ENCODE measurements around the gene CCDC50.

The CCDC50 gene

DNA sequence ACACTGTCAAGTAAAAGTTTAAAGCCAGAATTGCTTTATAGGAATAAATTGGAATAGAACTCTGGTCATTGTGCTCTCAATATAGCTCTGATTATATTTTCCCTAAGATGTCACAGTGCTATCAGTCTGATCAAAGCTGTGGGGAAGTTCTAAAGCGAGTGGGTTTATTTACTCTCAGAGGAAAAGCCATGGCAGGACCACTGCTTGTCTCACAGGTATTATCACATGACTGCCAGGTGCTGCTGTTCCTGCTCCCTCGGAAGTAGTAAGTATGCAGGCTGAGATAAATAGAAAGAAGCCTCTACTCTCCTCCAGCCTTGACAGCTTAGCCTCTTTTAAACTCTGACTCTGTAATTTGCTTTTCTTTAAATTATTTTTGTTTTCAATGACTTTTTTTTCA, 50.3 kb downstream of the CCDC50 start:
- TF ChIP-seq, protein P1, sequence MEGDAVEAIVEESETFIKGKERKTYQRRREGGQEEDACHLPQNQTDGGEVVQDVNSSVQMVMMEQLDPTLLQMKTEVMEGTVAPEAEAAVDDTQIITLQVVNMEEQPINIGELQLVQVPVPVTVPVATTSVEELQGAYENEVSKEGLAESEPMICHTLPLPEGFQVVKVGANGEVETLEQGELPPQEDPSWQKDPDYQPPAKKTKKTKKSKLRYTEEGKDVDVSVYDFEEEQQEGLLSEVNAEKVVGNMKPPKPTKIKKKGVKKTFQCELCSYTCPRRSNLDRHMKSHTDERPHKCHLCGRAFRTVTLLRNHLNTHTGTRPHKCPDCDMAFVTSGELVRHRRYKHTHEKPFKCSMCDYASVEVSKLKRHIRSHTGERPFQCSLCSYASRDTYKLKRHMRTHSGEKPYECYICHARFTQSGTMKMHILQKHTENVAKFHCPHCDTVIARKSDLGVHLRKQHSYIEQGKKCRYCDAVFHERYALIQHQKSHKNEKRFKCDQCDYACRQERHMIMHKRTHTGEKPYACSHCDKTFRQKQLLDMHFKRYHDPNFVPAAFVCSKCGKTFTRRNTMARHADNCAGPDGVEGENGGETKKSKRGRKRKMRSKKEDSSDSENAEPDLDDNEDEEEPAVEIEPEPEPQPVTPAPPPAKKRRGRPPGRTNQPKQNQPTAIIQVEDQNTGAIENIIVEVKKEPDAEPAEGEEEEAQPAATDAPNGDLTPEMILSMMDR (IDR thresholded peaks at IDR 0.05; ENCODE audit: control insufficient read depth, insufficient read depth, low read depth, low read length, missing control alignments), result no peak
- no peak for DNase-seq (ENCODE audit: low read depth)
- H3K4me3 ChIP-seq (ENCODE audit: control insufficient read depth, low read depth, low read length), result no peak overlapping the region

- DNase-seq (ENCODE audit: low read depth), result no peak
- no peak overlapping the region for H3K4me3 ChIP-seq (ENCODE audit: control insufficient read depth, low read depth, low read length)
- TF ChIP-seq, protein P1 (IDR thresholded peaks at IDR 0.05; ENCODE audit: control insufficient read depth, insufficient read depth, low read depth, low read length, missing control alignments), result no peak
These were observed 50.8 kb downstream of the CCDC50 start for GRCh38 chr3:191380001-191380400.

DNA sequence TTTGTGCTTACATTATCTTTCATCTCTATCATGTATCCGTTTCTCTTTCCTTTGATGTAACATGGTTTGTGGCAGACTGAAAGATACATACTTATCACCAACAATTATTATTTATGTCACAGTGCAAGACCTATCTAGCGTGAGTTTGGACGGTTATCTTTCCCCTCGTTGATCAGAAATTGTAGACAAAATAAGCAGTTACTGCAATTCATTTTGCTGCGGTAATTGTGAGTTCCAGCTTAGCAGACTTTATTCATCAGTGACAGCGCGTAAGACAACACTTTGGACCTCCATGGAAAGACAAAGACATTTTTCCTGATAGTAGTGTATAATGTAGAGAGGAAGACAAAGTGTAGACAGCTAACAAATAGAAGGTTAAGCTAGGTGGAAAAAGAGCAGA, 52.1 kb downstream of the CCDC50 start:
- no peak overlapping the region for H3K4me3 ChIP-seq (ENCODE audit: control insufficient read depth, low read depth, low read length)
- no peak for DNase-seq (ENCODE audit: low read depth)
- TF ChIP-seq, protein P1 (IDR thresholded peaks at IDR 0.05; ENCODE audit: control insufficient read depth, insufficient read depth, low read depth, low read length, missing control alignments), result no peak

GRCh38 chr3:191382661-191383060, 53.5 kb downstream of the CCDC50 start:
- TF ChIP-seq, protein P1 (IDR thresholded peaks at IDR 0.05; ENCODE audit: control insufficient read depth, insufficient read depth, low read depth, low read length, missing control alignments), result no peak
- no peak overlapping the region for H3K4me3 ChIP-seq (ENCODE audit: control insufficient read depth, low read depth, low read length)
- no peak for DNase-seq (ENCODE audit: low read depth)

DNA sequence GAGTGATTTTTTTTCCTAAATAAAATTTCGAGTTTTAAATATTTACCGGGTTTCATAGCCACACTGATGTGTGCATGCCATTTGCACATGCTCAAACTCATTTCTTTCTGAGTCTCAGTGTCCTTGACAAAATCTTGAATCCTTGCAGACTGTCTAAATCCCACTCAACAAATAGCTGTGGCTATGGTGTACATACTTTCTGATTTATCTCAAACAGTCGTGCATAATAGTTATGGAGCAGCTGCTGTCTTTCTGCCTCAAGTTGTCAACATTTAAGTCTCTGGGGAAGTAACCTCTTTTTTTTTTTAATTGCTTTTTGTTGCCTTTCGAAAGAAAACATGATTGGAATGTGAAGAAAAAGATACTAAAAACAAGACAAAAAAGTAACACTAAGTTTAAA, 53.9 kb downstream of the CCDC50 start:
- DNase-seq (ENCODE audit: low read depth), result peak; percentile 55
- TF ChIP-seq, protein P1 (IDR thresholded peaks at IDR 0.05; ENCODE audit: control insufficient read depth, insufficient read depth, low read depth, low read length, missing control alignments), result no peak
- H3K4me3 ChIP-seq (ENCODE audit: control insufficient read depth, low read depth, low read length), result no peak overlapping the region

- TF ChIP-seq, protein P1 (IDR thresholded peaks at IDR 0.05; ENCODE audit: control insufficient read depth, insufficient read depth, low read depth, low read length, missing control alignments), result no peak
These were observed 55.9 kb downstream of the CCDC50 start for GRCh38 chr3:191385101-191385500.

More at GRCh38 chr3:191385101-191385500, 55.9 kb downstream of the CCDC50 start:
- H3K4me3 ChIP-seq (ENCODE audit: control insufficient read depth, low read depth, low read length), result no peak overlapping the region
- DNase-seq (ENCODE audit: low read depth), result no peak
